HG03025 (cell line): Measurements from ENCODE around the gene BCO2.
"Not testable (repeated sequence)": the region's sequence is repeated elsewhere in the genome, so short reads cannot be mapped to it uniquely, and the experiment has no call there.

Experiments used
- ATAC-seq: cut with Tn5 transposase; IDR thresholded peaks from one replicate; pipeline ENCODE4 v1.9.1; 2021; ENCODE audit warnings: mild to moderate bottlenecking, moderate library complexity; ENCODE audit not compliant: unreplicated experiment, low FRiP score

BCO2 gene

DNA sequence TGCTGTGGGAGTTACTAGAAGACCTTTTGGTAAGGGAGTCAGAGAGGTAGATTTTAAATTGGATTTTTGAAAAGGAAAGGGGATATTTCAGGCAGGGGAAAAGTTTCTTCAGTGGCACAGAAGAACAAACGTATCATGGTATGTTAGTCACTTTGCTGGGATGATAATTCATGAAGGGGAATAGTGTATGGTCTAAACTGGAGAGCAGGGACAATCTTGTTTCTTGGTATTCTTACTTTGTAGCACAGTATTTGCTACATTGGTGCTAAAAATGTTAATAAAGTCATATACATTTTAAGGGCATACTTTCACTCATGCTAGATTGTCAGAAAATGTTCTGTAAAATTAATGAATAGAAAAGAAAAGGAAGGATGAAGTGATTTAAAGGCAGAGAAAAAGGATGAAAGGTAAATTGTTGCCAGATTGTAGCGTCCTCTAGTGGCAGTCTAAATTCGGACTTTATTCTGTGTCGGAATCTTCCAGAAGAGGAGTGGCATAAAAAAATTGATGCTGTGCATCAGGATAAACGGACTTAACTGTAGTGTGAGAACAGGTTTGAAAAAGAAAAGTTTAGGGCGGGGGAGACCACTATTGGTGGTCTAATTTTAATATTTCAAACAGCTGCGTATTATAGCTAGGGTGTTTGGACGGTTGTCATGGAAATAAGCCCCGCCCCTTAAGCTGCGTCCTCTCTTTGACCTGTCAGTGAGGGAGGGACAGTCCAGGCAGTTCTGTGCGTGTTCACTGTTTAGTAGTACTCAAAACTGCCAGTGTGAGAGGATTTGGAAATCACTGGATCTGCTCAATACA, at the start of gene BCO2:
Gene BCO2 (plus strand): TSS at position 724 of the 810 bp plus-strand sequence. CDS start 90 bp downstream, outside the sequence.
- ATAC-seq = no peak

DNA sequence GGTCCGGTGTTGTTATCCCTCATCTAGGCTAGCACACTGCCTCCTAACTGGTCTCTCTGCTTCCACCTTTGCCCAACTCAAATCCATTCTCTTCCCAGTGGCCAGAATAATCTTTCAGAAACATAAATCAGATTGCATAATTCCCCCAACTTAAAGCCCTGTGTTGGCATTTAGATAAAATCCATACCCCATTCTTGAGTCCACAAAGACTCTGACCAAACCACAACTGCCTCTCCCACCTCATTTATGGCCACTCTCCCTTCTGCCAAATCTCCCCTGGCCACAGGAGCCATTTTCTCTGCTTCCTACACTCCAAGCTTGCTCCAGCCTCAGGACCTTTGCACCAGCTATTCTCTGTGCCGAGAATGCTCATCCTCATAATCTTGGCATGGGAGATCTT, 48.3 kb upstream of the BCO2 start:
- ATAC-seq = no peak

GRCh38 chr11:112128483-112129121, 46.7 kb upstream of the BCO2 start:
- no peak for ATAC-seq

DNA sequence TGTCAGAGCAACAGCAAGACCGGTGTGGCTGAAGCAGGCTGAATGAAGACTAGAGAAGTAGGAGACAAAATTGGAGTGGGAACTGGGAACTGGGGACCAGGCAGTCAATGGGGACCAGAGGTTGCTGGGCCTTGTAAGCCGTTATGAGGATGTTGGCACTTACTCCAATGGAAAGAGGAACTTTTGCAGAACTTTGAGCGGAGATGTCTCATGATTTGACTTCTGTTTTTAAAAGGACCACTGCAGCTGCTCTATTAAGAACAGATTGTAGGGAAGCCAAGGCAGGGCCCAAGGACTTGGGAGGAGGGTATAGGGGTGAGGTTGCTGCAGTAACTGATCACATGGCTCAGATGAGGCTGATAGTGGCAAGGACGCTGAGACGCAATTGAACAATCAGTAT, 45.7 kb upstream of the BCO2 start:
- ATAC-seq = no peak

- no peak for ATAC-seq
These were observed 42.6 kb upstream of the BCO2 start for GRCh38 chr11:112132737-112133136.

DNA sequence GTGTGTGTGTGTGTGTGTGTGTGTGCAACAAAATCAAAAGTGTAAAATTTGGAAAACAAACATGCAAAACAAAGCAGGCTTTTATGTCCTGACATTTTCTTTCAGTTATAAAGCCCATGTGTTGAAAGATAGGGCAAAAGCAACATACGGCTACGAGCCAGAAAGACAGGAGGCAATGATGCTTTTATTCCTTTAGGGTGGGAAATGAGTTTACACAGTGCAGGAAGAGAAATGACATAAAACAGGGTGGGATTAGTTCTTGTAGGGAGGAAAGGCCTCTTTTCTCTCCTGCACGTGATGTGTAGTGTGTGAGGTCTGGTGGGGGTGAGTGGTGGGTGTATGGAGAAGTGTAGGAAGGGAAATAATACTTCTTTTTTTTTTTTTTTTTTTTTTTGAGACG, 40.8 kb upstream of the BCO2 start:
- no peak for ATAC-seq

DNA sequence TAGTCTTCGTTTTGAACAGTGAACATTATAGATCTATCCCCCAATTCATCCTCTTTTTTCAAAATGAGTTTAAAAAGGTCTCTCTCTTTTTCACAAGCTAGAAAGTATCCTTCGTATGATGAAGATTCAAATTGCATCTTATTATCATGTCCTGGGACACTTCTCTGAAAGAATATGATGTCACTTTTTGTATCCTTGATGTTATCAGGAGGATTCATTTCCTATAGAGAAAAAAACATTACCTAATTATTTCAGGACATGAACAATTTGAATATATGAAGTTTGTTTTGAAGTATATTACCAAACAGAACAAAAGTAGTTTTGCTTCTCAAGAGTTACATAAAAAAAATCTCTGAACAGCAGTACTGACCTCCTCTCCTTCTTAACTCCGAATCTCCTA, 31.7 kb upstream of the BCO2 start:
- no peak for ATAC-seq

DNA sequence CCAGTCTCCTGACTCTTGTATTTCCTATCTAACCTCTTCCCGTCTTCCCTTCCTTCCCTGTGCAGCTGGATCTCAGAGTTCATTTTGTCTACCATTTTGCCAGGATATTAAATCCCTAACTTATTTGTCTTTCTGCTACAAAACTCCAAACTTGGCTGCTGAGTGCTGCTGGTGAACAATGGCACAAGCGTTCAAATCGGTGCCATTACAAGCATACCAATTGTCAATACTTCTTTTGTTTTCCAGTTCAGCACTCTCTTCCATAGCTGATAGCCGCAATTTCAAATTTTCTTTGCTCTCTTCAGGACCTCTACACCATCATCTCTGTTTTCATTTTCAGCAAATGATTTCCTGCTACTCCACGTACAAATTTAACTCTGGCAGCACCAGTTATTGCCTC, 24.8 kb upstream of the BCO2 start:
- no peak for ATAC-seq

DNA sequence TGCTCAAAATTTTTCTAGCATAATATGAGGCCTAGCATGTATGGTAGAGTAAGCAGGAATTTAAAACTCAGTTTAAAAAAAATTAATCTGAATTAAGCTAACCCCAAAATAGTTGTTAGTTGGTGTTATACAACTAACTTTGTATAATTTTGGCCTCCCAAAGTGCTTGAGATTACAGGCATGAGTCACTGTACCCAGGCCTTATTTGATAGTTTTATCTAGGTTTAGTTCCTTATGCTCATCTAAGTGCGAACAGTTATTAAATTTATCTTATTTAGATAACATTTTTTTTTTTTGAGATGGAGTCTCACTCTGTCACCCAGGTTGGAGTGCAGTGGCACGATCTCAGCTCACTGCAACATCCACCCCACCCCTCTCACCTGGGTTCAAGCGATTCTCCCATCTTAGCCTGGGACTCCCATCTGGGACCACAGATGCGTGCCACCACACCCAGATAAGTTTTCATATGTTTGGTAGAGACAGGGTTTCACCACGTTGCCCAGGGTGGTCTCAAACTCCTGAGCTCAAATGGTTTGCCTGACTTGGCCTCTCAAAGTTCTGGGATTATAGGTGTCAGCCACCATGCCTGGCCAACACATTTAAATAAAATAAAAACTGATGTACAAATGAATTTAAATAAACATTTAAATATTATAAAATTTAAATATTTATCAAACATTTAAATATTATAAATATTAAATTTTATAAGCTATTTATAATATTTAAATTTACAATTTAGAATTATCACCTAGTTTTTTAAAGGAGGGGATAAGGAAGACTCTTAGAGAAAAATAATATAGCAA, 19.0 kb upstream of the BCO2 start:
- ATAC-seq = no peak

- ATAC-seq = no peak
These were observed 18.2 kb upstream of the BCO2 start for GRCh38 chr11:112156956-112157766.

DNA sequence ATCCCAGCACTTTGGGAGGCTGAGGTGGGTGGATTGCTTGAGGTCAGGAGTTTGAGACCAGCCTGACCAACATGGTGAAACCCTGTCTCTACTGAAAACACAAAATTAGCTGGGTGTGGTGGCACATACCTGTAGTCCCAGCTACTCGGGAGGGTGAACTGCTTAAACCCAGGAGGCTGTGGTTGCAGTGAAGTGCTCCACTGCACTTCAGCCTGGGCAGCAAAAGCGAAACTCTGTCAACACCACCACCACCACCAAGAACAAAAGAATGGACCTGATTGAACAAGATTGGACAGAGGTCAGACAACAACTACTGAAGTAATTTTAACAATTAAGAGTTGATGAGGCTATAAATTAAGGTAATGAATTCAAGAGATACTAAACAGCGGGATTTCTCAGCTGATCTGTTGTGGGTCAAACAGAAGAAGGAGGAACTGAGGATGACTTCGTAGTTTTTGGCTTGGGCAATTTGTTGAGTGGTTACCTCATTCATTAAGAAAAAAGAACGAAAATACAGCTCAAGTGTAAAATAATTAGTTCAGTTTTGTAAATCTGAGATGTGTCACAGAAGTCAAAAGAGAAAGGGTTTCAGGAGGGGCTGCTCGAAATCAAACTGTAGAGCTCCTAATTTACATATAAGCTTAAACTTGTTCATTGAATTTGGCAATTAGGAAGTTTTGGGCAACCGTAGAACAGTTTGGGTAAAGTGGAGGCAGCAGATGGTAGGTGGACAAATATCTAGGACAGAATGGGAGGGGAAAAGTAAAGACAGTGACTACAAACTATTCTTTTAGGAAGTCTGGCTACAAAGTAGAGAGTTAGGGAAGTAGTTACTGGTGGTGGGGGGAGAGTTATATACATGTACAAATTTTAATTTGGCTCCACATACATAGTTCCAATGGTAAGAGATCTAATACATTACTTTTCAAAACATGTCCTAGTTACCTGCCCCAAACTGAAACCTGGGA, 15.9 kb upstream of the BCO2 start:
- no peak for ATAC-seq

- no peak for ATAC-seq
These were observed 15.0 kb upstream of the BCO2 start for GRCh38 chr11:112160091-112160848.

DNA sequence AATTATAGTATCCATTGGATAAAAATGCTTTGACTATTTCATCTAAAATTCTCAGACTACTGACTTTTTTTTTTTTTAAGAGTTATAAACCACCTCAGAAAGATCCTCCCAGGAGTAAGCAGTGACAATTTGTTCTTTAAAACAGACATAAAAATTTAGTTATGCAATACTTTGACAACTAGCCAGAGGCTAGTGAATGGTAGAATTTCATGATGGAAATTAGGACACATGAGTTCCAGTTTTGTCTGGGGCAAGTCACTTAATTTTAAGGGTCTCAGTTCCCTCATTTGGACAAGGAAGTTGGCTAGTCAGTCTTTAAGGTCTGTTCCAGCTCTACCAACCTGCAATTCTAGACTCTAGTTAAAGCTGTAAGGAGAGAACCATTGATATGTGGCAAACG, 14.3 kb upstream of the BCO2 start:
- ATAC-seq = no peak

DNA sequence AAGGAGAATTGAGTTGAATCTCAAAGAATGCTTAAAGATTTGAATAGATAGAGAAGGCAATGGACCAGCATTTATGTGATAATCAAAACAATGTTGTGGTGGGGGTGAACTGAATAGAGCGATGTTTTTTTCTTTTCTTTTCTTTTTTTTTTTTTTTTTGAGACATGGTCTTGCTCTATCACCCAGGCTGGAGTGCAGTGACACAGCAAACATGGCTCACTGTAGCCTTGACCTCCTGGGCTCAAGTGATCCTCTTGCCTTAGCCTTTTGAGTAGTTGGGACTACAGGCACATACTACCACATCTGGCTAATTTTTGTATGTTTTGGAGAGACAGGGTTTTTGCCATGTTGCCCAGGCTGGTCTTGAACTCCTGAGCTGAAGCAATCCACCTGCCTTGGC, 13.1 kb upstream of the BCO2 start:
- not testable (repeated sequence) for ATAC-seq

- ATAC-seq = no peak
These were observed 12.4 kb upstream of the BCO2 start for GRCh38 chr11:112162761-112163546.

DNA sequence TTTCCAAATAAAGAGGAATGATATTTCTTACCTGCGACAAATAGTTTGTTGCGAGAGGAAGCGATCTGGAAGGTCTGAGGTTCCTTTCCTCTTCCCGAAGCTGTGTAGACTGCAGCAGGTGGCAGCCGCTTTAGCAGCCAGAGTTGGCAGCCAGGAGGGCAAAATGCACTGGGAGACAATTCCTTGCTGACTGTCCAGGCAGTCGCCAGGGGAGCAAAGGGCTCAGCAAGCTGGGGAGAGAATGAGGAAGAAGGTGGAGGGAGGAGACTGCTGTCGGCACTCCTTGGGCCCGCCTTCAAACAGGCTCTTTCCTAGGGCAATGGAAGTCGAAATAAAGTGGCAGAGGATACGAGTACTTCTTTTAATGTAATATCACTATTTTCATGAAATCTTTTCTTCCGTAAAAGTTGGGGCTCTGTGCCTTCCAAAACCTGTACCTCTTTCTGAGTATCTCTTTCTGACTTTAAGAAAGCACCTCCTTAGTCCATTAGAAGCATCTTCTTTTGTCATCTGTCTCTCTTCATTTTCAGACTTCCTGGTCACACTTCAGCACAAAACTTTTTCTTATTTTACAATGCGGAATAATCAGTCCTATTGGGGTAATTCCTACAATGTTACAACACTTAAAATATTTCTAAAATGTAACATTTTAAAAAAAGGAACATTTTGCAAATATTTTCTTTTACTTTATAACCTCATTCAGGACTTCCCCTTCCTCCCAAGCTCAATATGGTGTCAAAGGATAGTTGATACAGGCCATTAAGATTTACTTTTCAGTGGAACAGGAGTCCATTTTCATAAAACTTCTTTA, 11.2 kb upstream of the BCO2 start, which contains the start of gene IL18:
Gene IL18 (minus strand): TSS at position 220 of the 811 bp plus-strand sequence. CDS start 9,041 bp downstream, outside the sequence.
- ATAC-seq = no peak

DNA sequence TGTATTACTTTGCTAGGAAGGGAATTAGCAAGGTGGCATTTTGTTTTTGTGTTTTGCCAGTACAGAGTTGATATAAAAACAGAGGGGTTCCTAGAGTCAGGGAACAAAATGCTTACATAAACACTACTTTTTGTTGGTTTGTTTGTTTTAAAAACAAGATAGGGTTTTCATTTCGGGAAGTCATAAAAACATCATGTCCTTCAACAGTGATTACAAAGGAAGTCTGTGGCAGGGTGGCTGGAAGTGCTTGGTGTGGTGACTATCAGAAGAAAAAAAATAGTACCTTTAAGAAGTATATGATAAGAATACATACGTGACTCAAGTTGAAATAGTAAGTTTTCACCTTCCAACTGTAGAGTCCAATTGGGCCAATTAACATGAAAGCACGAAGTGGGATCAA, 10.3 kb upstream of the BCO2 start:
- no peak for ATAC-seq
